Sigmoid colon (tissue), 7 donors: ENCODE data around the gene HMBS. TPM values are rescaled to one million over a fixed set of nuclear protein-coding genes. Genes with fewer than 3 reads are reported as not detected.

Experiments used
- DNase-seq: peaks from one replicate; pipeline ENCODE4 v3.0.0-alpha.2; 2019
- H3K27ac ChIP-seq, 4 donors: fragments of 200-600 bp; sonication (generic); one replicate each; pipeline ENCODE4 v1.5.1; 2016 to 2019; ENCODE audit warnings: mild to moderate bottlenecking in 1 of 4
- H3K27me3 ChIP-seq, 3 donors: fragments of 200-600 bp; sonication (generic); one replicate each; pipeline ENCODE4 v1.5.1; 2019; ENCODE audit warnings: mild to moderate bottlenecking in 1 of 3
- H3K36me3 ChIP-seq, 4 donors: fragments of 200-600 bp; sonication (generic); one replicate each; pipeline ENCODE4 v1.5.1; 2016 to 2019
- H3K4me1 ChIP-seq, 4 donors: fragments of 200-600 bp; sonication (generic); one replicate each; pipeline ENCODE4 v1.5.1; 2017 to 2019
- H3K4me3 ChIP-seq, 4 donors: fragments of 200-600 bp; sonication (generic); one replicate each; pipeline ENCODE4 v1.5.1; 2017 to 2019; ENCODE audit warnings: mild to moderate bottlenecking in 2 of 4, moderate library complexity in 1 of 4
- H3K9me3 ChIP-seq, 4 donors: fragments of 200-600 bp in 3 of 4; sonication (generic) in 3 of 4; one replicate each; pipeline versions ENCODE4 v1.5.1 to v1.6.1; 2013 to 2019
- CTCF ChIP-seq, 4 experiments: fragments of 450-650 bp in 3 of 4; fragments of 200-600 bp in 1 of 4; IDR thresholded peaks; one replicate each; pipeline ENCODE4 v1.5.1; 2016 to 2019; ENCODE audit warnings: antibody characterized with exemption in 4 of 4, mild to moderate bottlenecking in 3 of 4, moderate library complexity in 2 of 4
- EP300 ChIP-seq, 4 donors: sonication (generic); formaldehyde crosslinking; IDR thresholded peaks; one replicate each; pipeline ENCODE4 v1.6.1; 2017; ENCODE audit warnings: antibody characterized with exemption in 4 of 4
- POLR2A ChIP-seq, 2 donors: fragments of 450-650 bp; IDR thresholded peaks; one replicate each; pipeline ENCODE4 v1.6.1; 2016; ENCODE audit warnings: antibody characterized with exemption in 2 of 2, mild to moderate bottlenecking in 2 of 2, moderate library complexity in 2 of 2
- POLR2AphosphoS5 ChIP-seq, 4 donors: sonication (generic); formaldehyde crosslinking; IDR thresholded peaks; one replicate each; pipeline ENCODE4 v1.6.1; 2017; ENCODE audit warnings: antibody characterized with exemption in 4 of 4
- WGBS, 2 donors: extraction: QIAGEN DNeasy Blood & Tissue Kit; methylation state at CpG; one replicate each; pipeline ENCODE4 v1.1.7; 2013; 5-methylcytosine and 5-hydroxymethylcytosine counted together
- intact Hi-C: fragments of 100-400 bp; cut with DNase I; formaldehyde crosslinking; loops from one replicate; pipeline ENCODE4 v1.15.1; 2023
- polyA plus RNA-seq, 3 donors: library from polyadenylated mRNA; stranded (reverse); fragments of 200-250 nt; gene quantifications; one replicate each; pipeline ENCODE4 v1.2.3, GENCODE V29; 2013
- total RNA-seq, 4 donors: library from RNA; depleted of rRNA; stranded (reverse); fragments of >200 nt; gene quantifications; one replicate each; pipeline ENCODE4 v1.1.0, GENCODE V29; 2016
- donor health status: healthy with polysubstance abuse.
- donor health status: Bipolar disorder and iron deficiency.
- donor health status: healthy.

Gene HMBS
- total and polyA plus RNA-seq, 7 donors: 5.6 to 39.3 (median 15.2) TPM

DNA sequence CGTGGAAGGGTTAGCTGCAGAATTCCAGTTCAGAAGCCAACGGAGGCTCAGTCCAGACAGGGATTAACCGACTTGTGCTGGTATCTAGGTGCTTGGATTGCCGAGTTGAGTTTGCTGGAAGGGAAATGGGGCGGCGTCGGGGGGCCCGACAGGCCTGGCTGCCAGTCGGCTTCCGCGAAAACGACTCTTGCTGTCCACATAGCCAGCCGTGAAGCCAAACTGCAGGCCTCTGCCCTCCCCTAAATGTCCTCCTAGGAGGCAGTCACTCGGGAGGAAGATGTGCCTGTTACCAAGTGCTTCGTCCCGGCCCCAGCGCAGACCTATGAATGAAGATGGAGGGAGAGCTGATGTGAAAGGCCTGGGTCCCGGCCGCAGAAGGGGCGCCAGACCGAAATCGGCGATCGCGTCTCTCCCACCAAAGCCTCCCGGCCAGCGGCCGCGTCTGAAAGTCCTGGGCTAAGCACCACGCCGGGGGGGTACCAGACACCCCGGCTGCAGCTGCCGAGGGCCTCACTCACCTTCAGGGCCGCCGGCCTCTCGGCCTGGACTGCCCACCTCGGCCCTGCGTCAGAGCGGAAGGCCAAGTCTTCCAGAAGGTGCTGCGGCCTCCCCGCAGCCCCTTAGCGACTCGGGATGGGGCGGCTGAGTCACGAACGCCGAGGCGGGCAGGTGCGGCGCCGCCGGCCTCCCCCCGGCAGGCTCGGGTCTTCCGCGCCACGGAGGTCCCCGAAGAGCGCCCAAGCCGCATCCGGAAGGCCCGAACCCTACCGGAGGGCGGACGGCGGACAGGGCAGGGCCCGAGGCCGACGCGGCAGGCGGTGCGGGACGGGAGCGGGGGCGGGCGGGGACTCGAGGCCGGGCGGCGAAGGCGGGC, 9.5 kb downstream of the HMBS start:
- H3K9me3 ChIP-seq: no peaks in the 10 kb centered on the region
- H3K27me3 ChIP-seq: no peaks in the 10 kb centered on the region
- peaks cover 0 to 37% (median 22%) of the 10 kb centered on the region in 4 donors for H3K4me1 ChIP-seq
- H3K36me3 ChIP-seq: peaks cover 8 to 26% (median 11%) of the 10 kb centered on the region in 4 donors
- no peak for TF ChIP-seq POLR2A (IDR thresholded peaks at IDR 0.05)
- TF ChIP-seq POLR2AphosphoS5 (IDR thresholded peaks at IDR 0.05): peak in 2 of 4 donors; percentile 4 to 13
- TF ChIP-seq EP300 (IDR thresholded peaks at IDR 0.05): no peak
- DNase-seq: no peak
- H3K4me3 ChIP-seq: peak overlapping the region; percentile 71 to 96 (median 86)
- peak overlapping the region; percentile 97 to 99 (median 98) for H3K27ac ChIP-seq
- intact Hi-C loops: loop anchor here (2.0 kb wide), 2 partner anchors 103 to 223 kb away; partner anchors contain the start of gene MCAM
- WGBS, 2 donors: 1% methylated on average over 81 of the region's 81 CpGs

DNA sequence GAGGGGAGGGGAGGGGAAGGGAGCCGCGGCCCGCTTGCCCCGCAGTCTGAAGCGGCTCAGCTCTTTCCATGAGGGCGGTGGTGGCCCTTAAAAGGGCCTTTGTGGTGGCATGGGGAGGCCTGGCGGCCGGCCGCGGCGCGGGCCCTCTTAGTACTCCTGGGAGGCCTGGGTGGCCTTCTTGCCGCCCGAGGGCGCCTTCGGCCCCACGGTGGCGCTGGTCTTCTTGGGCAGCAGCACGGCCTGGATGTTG, 10.1 kb downstream of the HMBS start:
- Histone ChIP-seq H3K36me3 (peaks cover 8 to 26% (median 11%) of the 10 kb centered on the region in 4 donors), H3K27ac (peak overlapping the region; percentile 97 to 99 (median 98)), H3K4me1 (peaks cover 0 to 37% (median 22%) of the 10 kb centered on the region in 4 donors), H3K4me3 (peak overlapping the region; percentile 71 to 96 (median 86)), H3K27me3 (no peaks in the 10 kb centered on the region), H3K9me3 (no peaks in the 10 kb centered on the region)
- peak; percentile 94 for DNase-seq
- intact Hi-C loops: loop anchor here (2.0 to 5.0 kb wide), 3 partner anchors 77 to 222 kb away; partner anchors contain the start of genes MCAM, RPS25 and TRAPPC4
- TF ChIP-seq EP300 (IDR thresholded peaks at IDR 0.05) (no peak), CTCF (IDR thresholded peaks at IDR 0.05) (peak; percentile 64 to 76 (median 66)), POLR2A (IDR thresholded peaks at IDR 0.05) (no peak)
- WGBS, 2 donors: 0 to 1% methylated on average over 19 of the region's 19 CpGs

- Histone ChIP-seq H3K27me3 (no peaks in the 10 kb centered on the region), H3K4me1 (peaks cover 0 to 40% (median 25%) of the 10 kb centered on the region in 4 donors), H3K4me3 (peak overlapping the region; percentile 71 to 96 (median 86)), H3K9me3 (no peaks in the 10 kb centered on the region), H3K36me3 (peaks cover 8 to 26% (median 11%) of the 10 kb centered on the region in 4 donors), H3K27ac (peak overlapping the region; percentile 97 to 99 (median 98))
- 0% methylated on average over 79 of the region's 79 CpGs for WGBS, 2 donors
- peak; percentile 100 for DNase-seq
- intact Hi-C loops: loop anchor here (2.0 to 5.0 kb wide), 3 partner anchors 78 to 222 kb away; partner anchors contain the start of genes MCAM, RPS25 and TRAPPC4
- TF ChIP-seq POLR2A (IDR thresholded peaks at IDR 0.05) (peak; percentile 94 to 97), EP300 (IDR thresholded peaks at IDR 0.05) (no peak), POLR2AphosphoS5 (IDR thresholded peaks at IDR 0.05) (peak; percentile 99 to 100 (median 99)), CTCF (IDR thresholded peaks at IDR 0.05) (peak in 2 of 4 experiments; percentile 4 to 36)
Observed at GRCh38 chr11:119095066-119095880, 10.6 kb downstream of the HMBS start.

GRCh38 chr11:119099711-119100110, 15.0 kb downstream of the HMBS start:
- Histone ChIP-seq H3K27me3 (no peaks in the 10 kb centered on the region), H3K9me3 (no peaks in the 10 kb centered on the region), H3K4me1 (peaks cover 0 to 36% (median 28%) of the 10 kb centered on the region in 4 donors), H3K27ac (no peak overlapping the region), H3K4me3 (no peak overlapping the region), H3K36me3 (peaks cover 7 to 24% (median 9%) of the 10 kb centered on the region in 4 donors)
- TF ChIP-seq CTCF (IDR thresholded peaks at IDR 0.05) (no peak), EP300 (IDR thresholded peaks at IDR 0.05) (no peak), POLR2AphosphoS5 (IDR thresholded peaks at IDR 0.05) (no peak), POLR2A (IDR thresholded peaks at IDR 0.05) (no peak)
- intact Hi-C loops: loop anchor here (5.0 kb wide), 2 partner anchors 82 to 108 kb away; partner anchors contain the start of genes CBL, RPS25 and TRAPPC4
- DNase-seq: no peak
- WGBS, 2 donors: 70 to 73% methylated on average over 6 of the region's 6 CpGs
